Urinary bladder (tissue), 4 donors: ENCODE data around the gene SMCR8. TPM values are rescaled to one million over a fixed set of nuclear protein-coding genes. Genes with fewer than 3 reads are reported as not detected.
"Not testable (repeated sequence)": the region's sequence is repeated elsewhere in the genome, so short reads cannot be mapped to it uniquely, and the experiment has no call there.

ENCODE experiments used
- DNase-seq: peaks from one replicate; pipeline ENCODE4 v3.0.0-alpha.2; 2015; ENCODE audit errors: extremely low spot score
- H3K27ac ChIP-seq: one replicate; pipeline ENCODE4 v1.5.1; 2013; ENCODE audit warnings: low read depth, mild to moderate bottlenecking, moderate library complexity
- H3K36me3 ChIP-seq: one replicate; pipeline ENCODE4 v1.6.1; 2013; ENCODE audit warnings: mild to moderate bottlenecking, moderate library complexity; ENCODE audit not compliant: insufficient read depth
- H3K4me1 ChIP-seq: one replicate; pipeline ENCODE4 v1.6.1; 2013; ENCODE audit warnings: mild to moderate bottlenecking, moderate library complexity; ENCODE audit not compliant: insufficient read depth
- H3K4me3 ChIP-seq: one replicate; pipeline ENCODE4 v1.5.1; 2013; ENCODE audit warnings: low read depth, low read length
- WGBS: extraction: QIAGEN DNeasy Blood & Tissue Kit; methylation state at CpG from one replicate; pipeline ENCODE4 v1.1.7; 2013; 5-methylcytosine and 5-hydroxymethylcytosine counted together
- polyA plus RNA-seq: library from polyadenylated mRNA; stranded (reverse); fragments of 200-250 nt; gene quantifications from one replicate; pipeline ENCODE4 v1.2.3, GENCODE V29; 2013
- total RNA-seq: library from RNA; depleted of rRNA; stranded (reverse); fragments of >200 nt; gene quantifications from one replicate; pipeline ENCODE4 v1.2.3, GENCODE V29; 2014
- donor health status: healthy with polysubstance abuse.
- donor health status: healthy.

The SMCR8 gene
- total and polyA plus RNA-seq, 2 donors = 10.0 TPM

- H3K27ac ChIP-seq, H3K36me3 ChIP-seq, DNase-seq, H3K4me3 ChIP-seq, H3K4me1 ChIP-seq: not testable (repeated sequence)
- WGBS = 92% methylated on average over 28 of the region's 30 CpGs
These were observed 17.0 kb upstream of the SMCR8 start for GRCh38 chr17:18298061-18298460.

- peaks cover 8% of the 10 kb centered on the region for H3K36me3 ChIP-seq
- WGBS = 80% methylated on average over 8 of the region's 8 CpGs
These were observed 14.2 kb upstream of the SMCR8 start for GRCh38 chr17:18300725-18301480.

GRCh38 chr17:18303206-18303605 is 11.9 kb upstream of the SMCR8 start:
- not testable (repeated sequence) for H3K4me3 ChIP-seq, H3K36me3 ChIP-seq, H3K4me1 ChIP-seq, H3K27ac ChIP-seq, DNase-seq
- WGBS = 61% methylated on average over 13 of the region's 13 CpGs

More at GRCh38 chr17:18300725-18301480, 14.2 kb upstream of the SMCR8 start:
- Histone ChIP-seq H3K4me1 (no peaks in the 10 kb centered on the region), H3K27ac (no peak overlapping the region), H3K4me3 (no peak overlapping the region)
- DNase-seq = no peak

GRCh38 chr17:18309202-18309601 is 5.9 kb upstream of the SMCR8 start:
- WGBS = 96% methylated on average over 4 of the region's 4 CpGs
- no peak overlapping the region for H3K27ac ChIP-seq
- no peak for DNase-seq
- no peaks in the 10 kb centered on the region for H3K4me1 ChIP-seq
- H3K4me3 ChIP-seq = no peak overlapping the region
- peaks cover 6% of the 10 kb centered on the region for H3K36me3 ChIP-seq

- H3K4me3 ChIP-seq = peak overlapping the region; percentile 85
- WGBS = under 1% methylated on average over 39 of the region's 39 CpGs
- no peak for DNase-seq
- peak overlapping the region; percentile 49 for H3K27ac ChIP-seq
- no peaks in the 10 kb centered on the region for H3K36me3 ChIP-seq
- no peaks in the 10 kb centered on the region for H3K4me1 ChIP-seq
These were observed 898 bp upstream of the SMCR8 start for GRCh38 chr17:18314059-18314730.

GRCh38 chr17:18315562-18315922 is 449 bp downstream of the SMCR8 start:
- DNase-seq = no peak
- no peaks in the 10 kb centered on the region for H3K36me3 ChIP-seq
- no peaks in the 10 kb centered on the region for H3K4me1 ChIP-seq
- H3K27ac ChIP-seq = peak overlapping the region; percentile 92
- 4% methylated on average over 18 of the region's 18 CpGs for WGBS
- H3K4me3 ChIP-seq = peak overlapping the region; percentile 85

- H3K4me1 ChIP-seq = no peaks in the 10 kb centered on the region
- 70% methylated on average over 11 of the region's 11 CpGs for WGBS
- H3K4me3 ChIP-seq = peak overlapping the region; percentile 85
- no peak for DNase-seq
- no peak overlapping the region for H3K27ac ChIP-seq
- H3K36me3 ChIP-seq = no peaks in the 10 kb centered on the region
These were observed 868 bp downstream of the SMCR8 start for GRCh38 chr17:18315961-18316360.

- Histone ChIP-seq H3K4me1 (no peaks in the 10 kb centered on the region), H3K4me3 (no peak overlapping the region)
These were observed 3.0 kb downstream of the SMCR8 start for GRCh38 chr17:18318117-18318516.

GRCh38 chr17:18318771-18319450 is 3.8 kb downstream of the SMCR8 start:
- 86% methylated on average over 18 of the region's 18 CpGs for WGBS
- H3K27ac ChIP-seq = no peak overlapping the region
- no peaks in the 10 kb centered on the region for H3K4me1 ChIP-seq
- DNase-seq = no peak
- no peaks in the 10 kb centered on the region for H3K36me3 ChIP-seq
- no peak overlapping the region for H3K4me3 ChIP-seq

More at GRCh38 chr17:18318117-18318516, 3.0 kb downstream of the SMCR8 start:
- no peak for DNase-seq
- H3K27ac ChIP-seq = no peak overlapping the region
- 91% methylated on average over 7 of the region's 7 CpGs for WGBS
- no peaks in the 10 kb centered on the region for H3K36me3 ChIP-seq

GRCh38 chr17:18319604-18320256 is 4.6 kb downstream of the SMCR8 start:
- DNase-seq = no peak
- Histone ChIP-seq H3K27ac (no peak overlapping the region), H3K36me3 (no peaks in the 10 kb centered on the region), H3K4me3 (no peak overlapping the region), H3K4me1 (no peaks in the 10 kb centered on the region)
- 55% methylated on average over 13 of the region's 13 CpGs for WGBS

- Histone ChIP-seq H3K27ac (no peak overlapping the region), H3K36me3 (no peaks in the 10 kb centered on the region), H3K4me1 (no peaks in the 10 kb centered on the region), H3K4me3 (no peak overlapping the region)
- WGBS = 87% methylated on average over 7 of the region's 7 CpGs
- no peak for DNase-seq
These were observed 5.2 kb downstream of the SMCR8 start for GRCh38 chr17:18320301-18320700.

GRCh38 chr17:18321309-18321708 is 6.2 kb downstream of the SMCR8 start:
- Histone ChIP-seq H3K36me3 (no peaks in the 10 kb centered on the region), H3K4me3 (no peak overlapping the region), H3K4me1 (no peaks in the 10 kb centered on the region), H3K27ac (no peak overlapping the region)
- DNase-seq = no peak
- WGBS = 63% methylated on average over 5 of the region's 5 CpGs

GRCh38 chr17:18322522-18322921 is 7.4 kb downstream of the SMCR8 start:
- no peak overlapping the region for H3K4me3 ChIP-seq
- 92% methylated on average over 12 of the region's 12 CpGs for WGBS
- H3K27ac ChIP-seq = no peak overlapping the region
- no peaks in the 10 kb centered on the region for H3K36me3 ChIP-seq
- H3K4me1 ChIP-seq = no peaks in the 10 kb centered on the region
- no peak for DNase-seq
